ENCODE data around the gene SDR9C7. TPM values are rescaled to one million over a fixed set of nuclear protein-coding genes. Genes with fewer than 3 reads are reported as not detected.

SDR9C7 gene
- polyA plus RNA-seq: 0.63 TPM in 1 of 2 replicates, not detected in the other
- polyA minus RNA-seq: 0.81 TPM in 1 of 2 replicates, not detected in the other

DNA sequence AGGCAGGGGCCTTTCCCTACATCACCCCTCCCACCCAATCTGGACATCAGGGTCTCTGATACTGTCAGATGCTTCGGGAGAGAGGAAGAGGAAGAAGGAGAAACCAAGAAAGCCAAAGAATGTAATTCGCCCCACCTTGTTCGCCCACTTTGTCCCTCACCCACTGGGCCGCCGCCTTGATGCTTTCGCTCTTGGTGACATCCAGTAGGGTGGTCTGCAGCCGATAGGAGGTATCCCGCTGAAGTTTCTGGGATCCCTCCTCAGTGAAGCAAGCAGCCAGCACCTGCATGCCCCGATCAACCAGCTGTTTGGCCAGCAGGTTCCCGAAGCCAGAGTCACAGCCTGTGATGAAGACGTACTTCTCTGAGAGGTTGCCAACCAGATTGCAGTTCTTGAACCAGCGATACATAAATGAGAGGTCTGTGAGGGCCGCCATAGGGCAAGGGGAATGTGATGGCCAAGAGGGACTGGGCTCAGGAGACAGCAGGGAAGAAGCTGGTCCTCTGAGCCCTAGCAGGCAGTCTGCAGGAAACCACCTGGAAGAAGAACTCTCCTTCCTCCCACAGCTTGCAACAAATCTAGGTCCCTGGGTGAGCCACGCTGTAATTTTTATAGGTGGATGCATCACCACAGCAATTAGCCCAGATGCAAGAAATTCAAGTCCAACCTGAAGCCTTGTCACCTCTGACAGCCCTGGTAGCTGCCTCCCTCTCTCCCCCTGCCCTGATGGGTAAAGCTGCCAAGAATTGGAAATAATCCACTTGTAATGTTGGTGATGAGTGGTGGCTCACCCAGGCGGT lies at the start of gene SDR9C7:
TSS of gene SDR9C7 (minus strand) at position 583 of the 800 bp plus-strand sequence. CDS start at position 436, 147 bp downstream.
- H4K20me1 ChIP-seq (ENCODE audit: insufficient read depth): no peaks in the 10 kb centered on the region
- H3K27me3 ChIP-seq (ENCODE audit: insufficient read depth, low read depth, low read length): no peaks in the 10 kb centered on the region
- no peaks in the 10 kb centered on the region for H3K36me3 ChIP-seq (ENCODE audit: insufficient read depth, low read length)
- no peak within 1 kb of the TSS for H3K4me2 ChIP-seq (ENCODE audit: low read length)
- H3K4me3 ChIP-seq (ENCODE audit: low read length): no peak within 1 kb of the TSS
- no peaks in the 10 kb centered on the region for H3F3A ChIP-seq (ENCODE audit: insufficient read depth, low read length, poor library complexity, severe bottlenecking)
- no peak for TF ChIP-seq SMC3 (conservative IDR thresholded peaks at IDR 0.05; ENCODE audit: poor library complexity)
- no peak for TF ChIP-seq RAD21 (conservative IDR thresholded peaks at IDR 0.05)
- no peak for TF ChIP-seq EP300 (conservative IDR thresholded peaks at IDR 0.05; ENCODE audit: poor library complexity, severe bottlenecking)
- no peak for TF ChIP-seq POLR2AphosphoS5 (IDR thresholded peaks at IDR 0.05)
- no peak for TF ChIP-seq MXI1 (conservative IDR thresholded peaks at IDR 0.05; ENCODE audit: poor library complexity, severe bottlenecking)
- no peak for TF ChIP-seq EZH2 (IDR thresholded peaks at IDR 0.05; ENCODE audit: borderline replicate concordance, insufficient read depth, low read length, poor library complexity, severe bottlenecking)
- TF ChIP-seq TAF1 (IDR thresholded peaks at IDR 0.05; ENCODE audit: low read depth): no peak
- TF ChIP-seq, protein P1, sequence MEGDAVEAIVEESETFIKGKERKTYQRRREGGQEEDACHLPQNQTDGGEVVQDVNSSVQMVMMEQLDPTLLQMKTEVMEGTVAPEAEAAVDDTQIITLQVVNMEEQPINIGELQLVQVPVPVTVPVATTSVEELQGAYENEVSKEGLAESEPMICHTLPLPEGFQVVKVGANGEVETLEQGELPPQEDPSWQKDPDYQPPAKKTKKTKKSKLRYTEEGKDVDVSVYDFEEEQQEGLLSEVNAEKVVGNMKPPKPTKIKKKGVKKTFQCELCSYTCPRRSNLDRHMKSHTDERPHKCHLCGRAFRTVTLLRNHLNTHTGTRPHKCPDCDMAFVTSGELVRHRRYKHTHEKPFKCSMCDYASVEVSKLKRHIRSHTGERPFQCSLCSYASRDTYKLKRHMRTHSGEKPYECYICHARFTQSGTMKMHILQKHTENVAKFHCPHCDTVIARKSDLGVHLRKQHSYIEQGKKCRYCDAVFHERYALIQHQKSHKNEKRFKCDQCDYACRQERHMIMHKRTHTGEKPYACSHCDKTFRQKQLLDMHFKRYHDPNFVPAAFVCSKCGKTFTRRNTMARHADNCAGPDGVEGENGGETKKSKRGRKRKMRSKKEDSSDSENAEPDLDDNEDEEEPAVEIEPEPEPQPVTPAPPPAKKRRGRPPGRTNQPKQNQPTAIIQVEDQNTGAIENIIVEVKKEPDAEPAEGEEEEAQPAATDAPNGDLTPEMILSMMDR (IDR thresholded peaks at IDR 0.05; ENCODE audit: poor library complexity, severe bottlenecking): no peak
- TF ChIP-seq, protein P2, sequence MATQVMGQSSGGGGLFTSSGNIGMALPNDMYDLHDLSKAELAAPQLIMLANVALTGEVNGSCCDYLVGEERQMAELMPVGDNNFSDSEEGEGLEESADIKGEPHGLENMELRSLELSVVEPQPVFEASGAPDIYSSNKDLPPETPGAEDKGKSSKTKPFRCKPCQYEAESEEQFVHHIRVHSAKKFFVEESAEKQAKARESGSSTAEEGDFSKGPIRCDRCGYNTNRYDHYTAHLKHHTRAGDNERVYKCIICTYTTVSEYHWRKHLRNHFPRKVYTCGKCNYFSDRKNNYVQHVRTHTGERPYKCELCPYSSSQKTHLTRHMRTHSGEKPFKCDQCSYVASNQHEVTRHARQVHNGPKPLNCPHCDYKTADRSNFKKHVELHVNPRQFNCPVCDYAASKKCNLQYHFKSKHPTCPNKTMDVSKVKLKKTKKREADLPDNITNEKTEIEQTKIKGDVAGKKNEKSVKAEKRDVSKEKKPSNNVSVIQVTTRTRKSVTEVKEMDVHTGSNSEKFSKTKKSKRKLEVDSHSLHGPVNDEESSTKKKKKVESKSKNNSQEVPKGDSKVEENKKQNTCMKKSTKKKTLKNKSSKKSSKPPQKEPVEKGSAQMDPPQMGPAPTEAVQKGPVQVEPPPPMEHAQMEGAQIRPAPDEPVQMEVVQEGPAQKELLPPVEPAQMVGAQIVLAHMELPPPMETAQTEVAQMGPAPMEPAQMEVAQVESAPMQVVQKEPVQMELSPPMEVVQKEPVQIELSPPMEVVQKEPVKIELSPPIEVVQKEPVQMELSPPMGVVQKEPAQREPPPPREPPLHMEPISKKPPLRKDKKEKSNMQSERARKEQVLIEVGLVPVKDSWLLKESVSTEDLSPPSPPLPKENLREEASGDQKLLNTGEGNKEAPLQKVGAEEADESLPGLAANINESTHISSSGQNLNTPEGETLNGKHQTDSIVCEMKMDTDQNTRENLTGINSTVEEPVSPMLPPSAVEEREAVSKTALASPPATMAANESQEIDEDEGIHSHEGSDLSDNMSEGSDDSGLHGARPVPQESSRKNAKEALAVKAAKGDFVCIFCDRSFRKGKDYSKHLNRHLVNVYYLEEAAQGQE (IDR thresholded peaks at IDR 0.05; ENCODE audit: borderline replicate concordance): no peak
- no peaks in the 10 kb centered on the region for H3K79me2 ChIP-seq (replicated peaks; ENCODE audit: insufficient read depth, low read length)
- H2AFZ ChIP-seq (ENCODE audit: low read depth, low read length): no peak within 1 kb of the TSS
- no peak within 1 kb of the TSS for H3K27ac ChIP-seq (ENCODE audit: low read length)
- no peaks in the 10 kb centered on the region for H3K9me2 ChIP-seq (ENCODE audit: insufficient read depth, low read length)
- H3K9ac ChIP-seq (ENCODE audit: low read length): no peak within 1 kb of the TSS
- H3K9me3 ChIP-seq (ENCODE audit: low read length): no peaks in the 10 kb centered on the region

DNA sequence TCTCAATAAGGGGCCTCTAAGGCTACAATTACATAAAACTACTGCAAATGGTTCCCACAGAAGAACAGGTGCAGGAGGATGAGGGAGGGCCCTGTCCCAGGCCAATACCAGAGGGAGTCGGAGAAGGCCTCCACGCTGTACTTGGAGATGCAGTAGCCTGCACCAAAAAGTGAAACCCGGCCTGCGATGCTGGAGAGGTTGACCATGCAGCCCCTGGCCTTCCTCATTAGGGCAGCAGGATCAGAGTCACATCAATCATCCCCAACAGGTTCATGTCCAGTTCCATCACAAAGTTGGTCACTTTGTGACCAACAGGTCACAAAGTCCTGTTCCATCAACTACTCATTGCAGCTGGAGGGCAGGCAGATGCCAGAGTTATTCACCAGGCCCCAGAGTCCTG lies 49.2 kb upstream of the SDR9C7 start:
- Histone ChIP-seq H3K36me3 (ENCODE audit: insufficient read depth, low read length) (no peaks in the 10 kb centered on the region), H3F3A (ENCODE audit: insufficient read depth, low read length, poor library complexity, severe bottlenecking) (no peaks in the 10 kb centered on the region), H3K4me3 (ENCODE audit: low read length) (no peak overlapping the region), H3K27ac (ENCODE audit: low read length) (no peak overlapping the region), H3K9ac (ENCODE audit: low read length) (no peak overlapping the region), H4K20me1 (ENCODE audit: insufficient read depth) (no peaks in the 10 kb centered on the region), H3K9me3 (ENCODE audit: low read length) (no peaks in the 10 kb centered on the region), H2AFZ (ENCODE audit: low read depth, low read length) (no peak overlapping the region), H3K4me2 (ENCODE audit: low read length) (no peak overlapping the region), H3K9me2 (ENCODE audit: insufficient read depth, low read length) (no peaks in the 10 kb centered on the region), H3K79me2 (replicated peaks; ENCODE audit: insufficient read depth, low read length) (no peaks in the 10 kb centered on the region), H3K27me3 (ENCODE audit: insufficient read depth, low read depth, low read length) (no peaks in the 10 kb centered on the region)
- no peak for TF ChIP-seq SMC3 (conservative IDR thresholded peaks at IDR 0.05; ENCODE audit: poor library complexity)
- TF ChIP-seq TAF1 (IDR thresholded peaks at IDR 0.05; ENCODE audit: low read depth): no peak
- no peak for TF ChIP-seq EP300 (conservative IDR thresholded peaks at IDR 0.05; ENCODE audit: poor library complexity, severe bottlenecking)
- no peak for TF ChIP-seq EZH2 (IDR thresholded peaks at IDR 0.05; ENCODE audit: borderline replicate concordance, insufficient read depth, low read length, poor library complexity, severe bottlenecking)
- TF ChIP-seq, protein P2 (IDR thresholded peaks at IDR 0.05; ENCODE audit: borderline replicate concordance): no peak
- no peak for TF ChIP-seq MXI1 (conservative IDR thresholded peaks at IDR 0.05; ENCODE audit: poor library complexity, severe bottlenecking)
- TF ChIP-seq, protein P1 (IDR thresholded peaks at IDR 0.05; ENCODE audit: poor library complexity, severe bottlenecking): no peak
- TF ChIP-seq RAD21 (conservative IDR thresholded peaks at IDR 0.05): no peak
- no peak for TF ChIP-seq POLR2AphosphoS5 (IDR thresholded peaks at IDR 0.05)

Data from neural cell (in vitro differentiated cells).